ENCODE data around the gene ALKBH5. TPM values are rescaled to one million over a fixed set of nuclear protein-coding genes. Genes with fewer than 3 reads are reported as not detected.

Gene ALKBH5
- polyA plus RNA-seq, 1 of the 3 experiments (the other 2 are of a cell fraction): 41.0 TPM

DNA sequence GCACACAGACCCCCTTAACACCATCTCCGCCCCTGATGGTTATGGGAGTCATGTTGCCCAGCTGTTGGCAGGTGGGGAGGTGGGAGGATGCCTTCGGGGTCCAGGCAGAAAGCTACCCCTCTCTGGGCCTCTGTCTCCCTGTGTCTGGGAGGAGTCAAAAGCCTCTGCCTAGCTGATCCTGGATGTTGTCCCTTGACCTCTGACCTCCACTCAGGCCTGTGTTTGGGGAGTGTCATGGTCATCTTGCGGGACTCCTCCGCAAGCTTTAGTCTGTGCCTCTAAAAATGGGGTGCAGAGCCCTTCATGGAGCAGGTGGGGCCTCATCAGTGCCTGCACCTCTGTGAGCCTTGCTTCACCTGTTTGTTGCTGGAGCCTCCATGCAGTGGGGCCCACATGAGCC, 45.6 kb downstream of the ALKBH5 start:
- Histone ChIP-seq H3K27ac (ENCODE audit: low read depth in 2 of 2, low read length in 1 of 2) (no peak overlapping the region), H4K20me1 (ENCODE audit: insufficient read depth) (0 out of 2 replicates have a peak, but pooled peaks cover 17% of the 10 kb centered on the region), H3F3A (replicated peaks; ENCODE audit: insufficient read depth) (no peaks in the 10 kb centered on the region), H3K36me3 (replicated peaks in 1 of 2; ENCODE audit: control insufficient read depth in 1 of 2, insufficient read depth in 2 of 2, low read length in 1 of 2) (peaks cover 0 to 3% of the 10 kb centered on the region in 2 experiments), H3K4me1 (ENCODE audit: control insufficient read depth in 1 of 2, insufficient read depth in 2 of 2, low read depth in 1 of 2, low read length in 1 of 2) (peaks cover 0 to 20% of the 10 kb centered on the region in 2 experiments; a peak in 1 of 4 replicates), H2AFZ (ENCODE audit: low read depth) (no peak overlapping the region), H3K4me2 (no peak overlapping the region), H3K4me3 (ENCODE audit: low read depth in 2 of 2, low read length in 1 of 2) (no peak overlapping the region), H3K9ac (no peak overlapping the region), H3K79me2 (ENCODE audit: insufficient read depth) (peaks cover 56% of the 10 kb centered on the region), H3K9me3 (no peaks in the 10 kb centered on the region), H3K27me3 (ENCODE audit: insufficient read depth) (no peaks in the 10 kb centered on the region), H3K9me2 (no peaks in the 10 kb centered on the region)
- TF ChIP-seq SMC3 (IDR thresholded peaks at IDR 0.05; ENCODE audit: low read depth, low read length) (no peak), CHD2 (IDR thresholded peaks at IDR 0.05; ENCODE audit: low read length, partially characterized antibody) (no peak), RXRA (IDR thresholded peaks at IDR 0.05; ENCODE audit: borderline replicate concordance, low read depth) (no peak), TEAD4 (IDR thresholded peaks at IDR 0.05; ENCODE audit: borderline replicate concordance, insufficient read depth) (no peak), EZH2phosphoT487 (IDR thresholded peaks at IDR 0.05; ENCODE audit: borderline replicate concordance, low read depth) (no peak), MEF2A (IDR thresholded peaks at IDR 0.05; ENCODE audit: borderline replicate concordance, low read depth) (no peak), ELF1 (IDR thresholded peaks at IDR 0.05) (no peak), USF2 (IDR thresholded peaks at IDR 0.05; ENCODE audit: borderline replicate concordance, low read depth, low read length) (no peak), ZBTB33 (IDR thresholded peaks at IDR 0.05; ENCODE audit: borderline replicate concordance, low read depth) (no peak), PBX3 (IDR thresholded peaks at IDR 0.05) (no peak), GATA2 (CRISPR knock-in tag; IDR thresholded peaks at IDR 0.05) (no peak), USF1 (IDR thresholded peaks at IDR 0.05; ENCODE audit: borderline replicate concordance, low read depth) (no peak), FOXM1 (IDR thresholded peaks at IDR 0.05; ENCODE audit: low read depth) (no peak), RCOR1 (IDR thresholded peaks at IDR 0.05; ENCODE audit: low read length) (no peak), FOSL2 (IDR thresholded peaks at IDR 0.05; ENCODE audit: borderline replicate concordance, low read depth) (no peak)
- TF ChIP-seq, protein P1, sequence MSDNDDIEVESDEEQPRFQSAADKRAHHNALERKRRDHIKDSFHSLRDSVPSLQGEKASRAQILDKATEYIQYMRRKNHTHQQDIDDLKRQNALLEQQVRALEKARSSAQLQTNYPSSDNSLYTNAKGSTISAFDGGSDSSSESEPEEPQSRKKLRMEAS (IDR thresholded peaks at IDR 0.05; ENCODE audit: low read depth): no peak
- DNase-seq: no peak
- 88% methylated on average over 3 of the region's 4 CpGs for WGBS (ENCODE audit: low lambda C conversion rate)
- CTCF ChIA-PET: interaction anchor here (0.9 kb wide), 2 partner anchors 13 to 27 kb away, joined by 3 to 5 read pairs; no protein-coding TSS in a partner anchor
- POLR2A ChIA-PET: no interaction called here
